K562 (cell line): ENCODE results near the gene TEP1. TPM values are rescaled to one million over a fixed set of nuclear protein-coding genes. Genes with fewer than 3 reads are reported as not detected.

Source experiments
- CHD2 ChIP-seq: IDR thresholded peaks from 2 replicates; pipeline ENCODE4 v1.6.1; 2011; ENCODE audit warnings: low read depth, low read length
- GABPB2 ChIP-seq: fragments of 250-450 bp; sonication (Bioruptor Pico); conservative IDR thresholded peaks from 2 replicates; pipeline ENCODE4 v1.5.1; 2021; ENCODE audit warnings: mild to moderate bottlenecking
- SRF ChIP-seq, 2 experiments: fragments of 250-450, 450-650 bp in 1 of 2; sonication (Bioruptor Pico) in 1 of 2; sonication (generic) in 1 of 2; formaldehyde crosslinking; IDR thresholded peaks; 2 replicates each; pipeline versions ENCODE4 v1.5.0 to v1.5.1; 2020 to 2022; ENCODE audit warnings: mild to moderate bottlenecking in 1 of 2, missing genetic modification reagents in 1 of 2
- YY1 ChIP-seq, 3 experiments: IDR thresholded peaks; 2 replicates each; pipeline ENCODE4 v1.6.1; 2011; ENCODE audit warnings: low read length in 2 of 3, mild to moderate bottlenecking in 2 of 3, moderate library complexity in 2 of 3, borderline replicate concordance in 1 of 3, control low read depth in 1 of 3, low read depth in 1 of 3; ENCODE audit not compliant: insufficient read depth in 3 of 3, insufficient replicate concordance in 2 of 3, control insufficient read depth in 1 of 3, insufficient read length in 1 of 3; ENCODE audit errors: extremely low read depth in 1 of 3
- ZNF384 ChIP-seq: IDR thresholded peaks from 2 replicates; pipeline ENCODE4 v1.6.1; 2012; ENCODE audit warnings: low read depth, low read length, improper control_type of control experiment
- polyA plus RNA-seq, 8 experiments: library from polyadenylated mRNA; depleted of rRNA in 4 of 8; stranded (reverse) in 5 of 8; unstranded in 3 of 8; fragments of >200 nt; fragmentation: Nextera tagmentation in 2 of 8; fragmentation: Illumina TruSeq in 1 of 8; extraction: Ambion mirVana in 2 of 8; extraction: Trizol in 1 of 8; gene quantifications; 2 replicates each; pipeline versions ENCODE4 v1.2.1 to v1.2.3, GENCODE V29; 2011 to 2014; ENCODE audit warnings: inconsistent platforms in 1 of 8, missing spikeins in 1 of 8
- total RNA-seq, 7 experiments: library from RNA; depleted of rRNA in 6 of 7; stranded (reverse); fragments of >200 nt in 6 of 7; fragmentation: Illumina TruSeq in 2 of 7; extraction: Trizol in 2 of 7; gene quantifications; 2 replicates each; pipeline versions ENCODE4 v1.2.1 to v1.2.3, GENCODE V29; 2011 to 2021; ENCODE audit warnings: low replicate concordance in 1 of 7
- TF ChIP-seq, protein P1 (sequence below): fragments of 250-450 bp; sonication (Bioruptor Pico); IDR thresholded peaks from 2 replicates; pipeline ENCODE4 v1.8.0; 2022; ENCODE audit warnings: moderate library complexity, mild to moderate bottlenecking, inconsistent platforms
- TF ChIP-seq, protein P2 (sequence below): fragments of 250-450 bp; sonication (Bioruptor Pico); IDR thresholded peaks from 2 replicates; pipeline ENCODE4 v1.4.0; 2020; ENCODE audit warnings: mild to moderate bottlenecking, moderate library complexity, borderline replicate concordance
- TF ChIP-seq, protein P3 (sequence below): fragments of 450-650 bp; IDR thresholded peaks from 2 replicates; pipeline ENCODE4 v1.6.1; 2014; ENCODE audit warnings: low read depth, mild to moderate bottlenecking, moderate library complexity, borderline replicate concordance
- TF ChIP-seq, protein P4 (sequence below), 2 experiments: fragments of 200-800 bp in 1 of 2; sonication (Bioruptor generic) in 1 of 2; sonication (generic) in 1 of 2; formaldehyde crosslinking in 1 of 2; IDR thresholded peaks in 1 of 2; conservative IDR thresholded peaks in 1 of 2; 2 replicates each; pipeline versions ENCODE4 v1.5.0 to v1.6.1; 2016 to 2020; ENCODE audit warnings: missing compliant biosample characterization in 1 of 2, missing genetic modification characterization in 1 of 2, missing genetic modification reagents in 1 of 2
- TF ChIP-seq, protein P5 (sequence below): sonication (generic); formaldehyde crosslinking; IDR thresholded peaks from 2 replicates; pipeline ENCODE4 v1.8.0; 2022; ENCODE audit warnings: mild to moderate bottlenecking, missing genetic modification reagents
- TF ChIP-seq, protein P6 (sequence below), 2 experiments: fragments of 450-650 bp; IDR thresholded peaks; 2 replicates each; pipeline ENCODE4 v1.6.1; 2016

TEP1 gene
- total and polyA plus RNA-seq, 9 of the 15 experiments (the other 6 are each of a cell fraction or from before 2014, with no cell fraction given) = 1.0 to 12.2 (median 7.1) TPM

DNA sequence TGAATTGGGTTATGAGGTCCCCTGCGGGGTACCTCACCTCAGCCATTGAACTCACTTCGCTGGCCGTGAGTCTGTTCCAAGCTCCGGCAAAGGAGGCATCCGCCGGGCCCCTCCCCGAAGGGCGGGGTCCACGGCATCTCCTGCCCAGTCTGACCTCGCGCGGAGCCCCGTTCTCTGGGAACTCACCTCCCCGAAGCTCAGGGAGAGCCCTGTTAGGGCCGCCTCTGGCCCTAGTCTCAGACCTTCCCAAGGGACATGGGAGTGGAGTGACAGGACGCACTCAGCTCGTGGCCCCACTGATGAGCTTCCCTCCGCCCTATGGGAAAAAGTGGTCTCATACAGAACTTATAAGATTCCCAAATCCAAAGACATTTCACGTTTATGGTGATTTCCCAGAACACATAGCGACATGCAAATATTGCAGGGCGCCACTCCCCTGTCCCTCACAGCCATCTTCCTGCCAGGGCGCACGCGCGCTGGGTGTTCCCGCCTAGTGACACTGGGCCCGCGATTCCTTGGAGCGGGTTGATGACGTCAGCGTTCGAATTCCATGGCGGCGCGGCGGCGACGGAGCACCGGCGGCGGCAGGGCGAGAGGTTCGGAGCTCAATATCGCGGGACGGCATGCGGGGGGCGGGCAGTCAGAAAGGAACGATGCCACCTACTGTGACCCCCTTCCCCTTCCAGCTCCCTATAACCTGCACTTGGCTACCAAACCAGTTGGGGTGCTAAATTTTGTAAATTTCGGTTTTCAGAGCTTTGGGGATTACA is 70.0 kb downstream of the TEP1 start, which contains the start of gene PARP2 (continued):
- TF ChIP-seq CHD2 = peak; percentile 94
- peak; percentile 64 to 89 (median 84) for TF ChIP-seq YY1 (IDR thresholded peaks at IDR 0.05; ENCODE audit: borderline replicate concordance in 1 of 3, control insufficient read depth in 1 of 3, extremely low read depth in 1 of 3, insufficient read depth in 3 of 3, insufficient read length in 1 of 3, insufficient replicate concordance in 2 of 3, low read depth in 1 of 3, low read length in 2 of 3)
- TF ChIP-seq, protein P1, sequence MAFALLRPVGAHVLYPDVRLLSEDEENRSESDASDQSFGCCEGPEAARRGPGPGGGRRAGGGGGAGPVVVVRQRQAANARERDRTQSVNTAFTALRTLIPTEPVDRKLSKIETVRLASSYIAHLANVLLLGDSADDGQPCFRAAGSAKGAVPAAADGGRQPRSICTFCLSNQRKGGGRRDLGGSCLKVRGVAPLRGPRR = no peak
- TF ChIP-seq, protein P2, sequence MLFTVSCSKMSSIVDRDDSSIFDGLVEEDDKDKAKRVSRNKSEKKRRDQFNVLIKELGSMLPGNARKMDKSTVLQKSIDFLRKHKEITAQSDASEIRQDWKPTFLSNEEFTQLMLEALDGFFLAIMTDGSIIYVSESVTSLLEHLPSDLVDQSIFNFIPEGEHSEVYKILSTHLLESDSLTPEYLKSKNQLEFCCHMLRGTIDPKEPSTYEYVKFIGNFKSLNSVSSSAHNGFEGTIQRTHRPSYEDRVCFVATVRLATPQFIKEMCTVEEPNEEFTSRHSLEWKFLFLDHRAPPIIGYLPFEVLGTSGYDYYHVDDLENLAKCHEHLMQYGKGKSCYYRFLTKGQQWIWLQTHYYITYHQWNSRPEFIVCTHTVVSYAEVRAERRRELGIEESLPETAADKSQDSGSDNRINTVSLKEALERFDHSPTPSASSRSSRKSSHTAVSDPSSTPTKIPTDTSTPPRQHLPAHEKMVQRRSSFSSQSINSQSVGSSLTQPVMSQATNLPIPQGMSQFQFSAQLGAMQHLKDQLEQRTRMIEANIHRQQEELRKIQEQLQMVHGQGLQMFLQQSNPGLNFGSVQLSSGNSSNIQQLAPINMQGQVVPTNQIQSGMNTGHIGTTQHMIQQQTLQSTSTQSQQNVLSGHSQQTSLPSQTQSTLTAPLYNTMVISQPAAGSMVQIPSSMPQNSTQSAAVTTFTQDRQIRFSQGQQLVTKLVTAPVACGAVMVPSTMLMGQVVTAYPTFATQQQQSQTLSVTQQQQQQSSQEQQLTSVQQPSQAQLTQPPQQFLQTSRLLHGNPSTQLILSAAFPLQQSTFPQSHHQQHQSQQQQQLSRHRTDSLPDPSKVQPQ (CRISPR knock-in tag) = no peak
- TF ChIP-seq, protein P3, sequence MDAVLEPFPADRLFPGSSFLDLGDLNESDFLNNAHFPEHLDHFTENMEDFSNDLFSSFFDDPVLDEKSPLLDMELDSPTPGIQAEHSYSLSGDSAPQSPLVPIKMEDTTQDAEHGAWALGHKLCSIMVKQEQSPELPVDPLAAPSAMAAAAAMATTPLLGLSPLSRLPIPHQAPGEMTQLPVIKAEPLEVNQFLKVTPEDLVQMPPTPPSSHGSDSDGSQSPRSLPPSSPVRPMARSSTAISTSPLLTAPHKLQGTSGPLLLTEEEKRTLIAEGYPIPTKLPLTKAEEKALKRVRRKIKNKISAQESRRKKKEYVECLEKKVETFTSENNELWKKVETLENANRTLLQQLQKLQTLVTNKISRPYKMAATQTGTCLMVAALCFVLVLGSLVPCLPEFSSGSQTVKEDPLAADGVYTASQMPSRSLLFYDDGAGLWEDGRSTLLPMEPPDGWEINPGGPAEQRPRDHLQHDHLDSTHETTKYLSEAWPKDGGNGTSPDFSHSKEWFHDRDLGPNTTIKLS = peak; percentile 66; the same call in 1 of the 2 replicates
- TF ChIP-seq, protein P4, sequence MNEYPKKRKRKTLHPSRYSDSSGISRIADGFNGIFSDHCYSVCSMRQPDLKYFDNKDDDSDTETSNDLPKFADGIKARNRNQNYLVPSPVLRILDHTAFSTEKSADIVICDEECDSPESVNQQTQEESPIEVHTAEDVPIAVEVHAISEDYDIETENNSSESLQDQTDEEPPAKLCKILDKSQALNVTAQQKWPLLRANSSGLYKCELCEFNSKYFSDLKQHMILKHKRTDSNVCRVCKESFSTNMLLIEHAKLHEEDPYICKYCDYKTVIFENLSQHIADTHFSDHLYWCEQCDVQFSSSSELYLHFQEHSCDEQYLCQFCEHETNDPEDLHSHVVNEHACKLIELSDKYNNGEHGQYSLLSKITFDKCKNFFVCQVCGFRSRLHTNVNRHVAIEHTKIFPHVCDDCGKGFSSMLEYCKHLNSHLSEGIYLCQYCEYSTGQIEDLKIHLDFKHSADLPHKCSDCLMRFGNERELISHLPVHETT (CRISPR knock-in tag; conservative IDR thresholded peaks at IDR 0.05 in 1 of 2, IDR thresholded peaks at IDR 0.05 in 1 of 2) = peak in 1 of 2 experiments; percentile 77; a peak in 2 of 4 replicates
- TF ChIP-seq, protein P5, sequence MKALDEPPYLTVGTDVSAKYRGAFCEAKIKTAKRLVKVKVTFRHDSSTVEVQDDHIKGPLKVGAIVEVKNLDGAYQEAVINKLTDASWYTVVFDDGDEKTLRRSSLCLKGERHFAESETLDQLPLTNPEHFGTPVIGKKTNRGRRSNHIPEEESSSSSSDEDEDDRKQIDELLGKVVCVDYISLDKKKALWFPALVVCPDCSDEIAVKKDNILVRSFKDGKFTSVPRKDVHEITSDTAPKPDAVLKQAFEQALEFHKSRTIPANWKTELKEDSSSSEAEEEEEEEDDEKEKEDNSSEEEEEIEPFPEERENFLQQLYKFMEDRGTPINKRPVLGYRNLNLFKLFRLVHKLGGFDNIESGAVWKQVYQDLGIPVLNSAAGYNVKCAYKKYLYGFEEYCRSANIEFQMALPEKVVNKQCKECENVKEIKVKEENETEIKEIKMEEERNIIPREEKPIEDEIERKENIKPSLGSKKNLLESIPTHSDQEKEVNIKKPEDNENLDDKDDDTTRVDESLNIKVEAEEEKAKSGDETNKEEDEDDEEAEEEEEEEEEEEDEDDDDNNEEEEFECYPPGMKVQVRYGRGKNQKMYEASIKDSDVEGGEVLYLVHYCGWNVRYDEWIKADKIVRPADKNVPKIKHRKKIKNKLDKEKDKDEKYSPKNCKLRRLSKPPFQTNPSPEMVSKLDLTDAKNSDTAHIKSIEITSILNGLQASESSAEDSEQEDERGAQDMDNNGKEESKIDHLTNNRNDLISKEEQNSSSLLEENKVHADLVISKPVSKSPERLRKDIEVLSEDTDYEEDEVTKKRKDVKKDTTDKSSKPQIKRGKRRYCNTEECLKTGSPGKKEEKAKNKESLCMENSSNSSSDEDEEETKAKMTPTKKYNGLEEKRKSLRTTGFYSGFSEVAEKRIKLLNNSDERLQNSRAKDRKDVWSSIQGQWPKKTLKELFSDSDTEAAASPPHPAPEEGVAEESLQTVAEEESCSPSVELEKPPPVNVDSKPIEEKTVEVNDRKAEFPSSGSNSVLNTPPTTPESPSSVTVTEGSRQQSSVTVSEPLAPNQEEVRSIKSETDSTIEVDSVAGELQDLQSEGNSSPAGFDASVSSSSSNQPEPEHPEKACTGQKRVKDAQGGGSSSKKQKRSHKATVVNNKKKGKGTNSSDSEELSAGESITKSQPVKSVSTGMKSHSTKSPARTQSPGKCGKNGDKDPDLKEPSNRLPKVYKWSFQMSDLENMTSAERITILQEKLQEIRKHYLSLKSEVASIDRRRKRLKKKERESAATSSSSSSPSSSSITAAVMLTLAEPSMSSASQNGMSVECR = no peak; the same call in 1 of the 2 replicates
- peak; percentile 38; the same call in 1 of the 2 replicates for TF ChIP-seq ZNF384
- TF ChIP-seq, protein P6, sequence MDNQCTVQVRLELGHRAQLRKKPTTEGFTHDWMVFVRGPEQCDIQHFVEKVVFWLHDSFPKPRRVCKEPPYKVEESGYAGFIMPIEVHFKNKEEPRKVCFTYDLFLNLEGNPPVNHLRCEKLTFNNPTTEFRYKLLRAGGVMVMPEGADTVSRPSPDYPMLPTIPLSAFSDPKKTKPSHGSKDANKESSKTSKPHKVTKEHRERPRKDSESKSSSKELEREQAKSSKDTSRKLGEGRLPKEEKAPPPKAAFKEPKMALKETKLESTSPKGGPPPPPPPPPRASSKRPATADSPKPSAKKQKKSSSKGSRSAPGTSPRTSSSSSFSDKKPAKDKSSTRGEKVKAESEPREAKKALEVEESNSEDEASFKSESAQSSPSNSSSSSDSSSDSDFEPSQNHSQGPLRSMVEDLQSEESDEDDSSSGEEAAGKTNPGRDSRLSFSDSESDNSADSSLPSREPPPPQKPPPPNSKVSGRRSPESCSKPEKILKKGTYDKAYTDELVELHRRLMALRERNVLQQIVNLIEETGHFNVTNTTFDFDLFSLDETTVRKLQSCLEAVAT (IDR thresholded peaks at IDR 0.05) = no peak
- no peak for TF ChIP-seq GABPB2 (CRISPR knock-in tag)
- TF ChIP-seq SRF (CRISPR knock-in tag; IDR thresholded peaks at IDR 0.05) = peak in 1 of 2 experiments; percentile 74; a peak in 2 of 4 replicates
